ENCODE results near the gene NAA50. TPM values are rescaled to one million over a fixed set of nuclear protein-coding genes. Genes with fewer than 3 reads are reported as not detected.

Gene NAA50
- total RNA-seq (10 to 100 TPM; 74.1 to 75.7 TPM), polyA plus RNA-seq (10 to 100 TPM; 30.6 to 31.5 TPM)
- long read RNA-seq, donor 1, full-length matches to known transcripts = 19 of 32 reads
- long read RNA-seq, donor 1, partial matches to known transcripts = 0 of 32 reads
- long read RNA-seq, donor 1, other reads (novel, unspliced or antisense) = 13 of 32 reads
- long read RNA-seq, donor 2, full-length matches to known transcripts = 19 of 30 reads
- long read RNA-seq, donor 2, partial matches to known transcripts = 3 of 30 reads
- long read RNA-seq, donor 2, other reads (novel, unspliced or antisense) = 8 of 30 reads

DNA sequence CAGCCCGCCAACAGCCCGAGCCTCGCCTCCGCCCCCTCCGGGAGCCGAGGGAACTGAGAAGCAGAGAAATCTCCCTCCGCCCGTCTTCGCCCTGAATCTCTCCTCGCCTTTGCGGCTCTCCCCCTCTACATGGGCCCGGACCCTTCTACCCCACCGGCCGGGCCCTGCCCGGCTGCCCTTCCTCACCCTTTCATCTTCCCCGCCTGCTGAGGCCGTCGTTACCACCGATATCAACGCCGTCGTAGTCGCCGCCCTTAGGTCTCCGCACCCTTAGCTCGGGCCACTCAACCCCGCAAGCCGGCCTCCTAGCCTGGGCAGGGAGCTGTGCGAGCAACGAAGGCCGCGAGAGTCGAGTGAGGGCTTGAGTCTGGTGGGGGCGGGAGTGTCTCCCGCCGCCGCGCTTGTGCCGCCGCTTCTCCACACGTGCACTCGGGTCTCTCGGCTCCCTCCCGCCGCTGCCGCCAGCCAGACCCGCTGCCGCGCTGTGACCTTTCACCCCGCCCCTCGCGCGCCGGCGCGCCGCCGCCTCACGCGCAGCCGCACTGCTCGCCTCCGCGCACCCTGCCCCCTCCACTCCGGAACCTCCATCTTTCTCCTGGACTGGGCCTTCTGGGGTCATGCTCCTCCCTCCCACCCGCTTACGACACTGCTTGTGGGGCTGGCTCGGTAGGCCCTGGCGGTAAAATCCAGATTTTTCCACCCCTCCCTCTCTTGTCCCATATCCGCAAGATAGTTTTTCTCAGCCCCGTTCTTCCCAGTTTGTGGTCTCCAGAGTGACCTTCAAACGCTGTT is at the start of gene NAA50:
Gene NAA50 (minus strand): TSS at position 494 of the 792 bp plus-strand sequence. CDS start 300 bp downstream, at position 194.
- 0 to 1% methylated on average over 50 to 72 of the region's 72 CpGs for WGBS, 2 donors

DNA sequence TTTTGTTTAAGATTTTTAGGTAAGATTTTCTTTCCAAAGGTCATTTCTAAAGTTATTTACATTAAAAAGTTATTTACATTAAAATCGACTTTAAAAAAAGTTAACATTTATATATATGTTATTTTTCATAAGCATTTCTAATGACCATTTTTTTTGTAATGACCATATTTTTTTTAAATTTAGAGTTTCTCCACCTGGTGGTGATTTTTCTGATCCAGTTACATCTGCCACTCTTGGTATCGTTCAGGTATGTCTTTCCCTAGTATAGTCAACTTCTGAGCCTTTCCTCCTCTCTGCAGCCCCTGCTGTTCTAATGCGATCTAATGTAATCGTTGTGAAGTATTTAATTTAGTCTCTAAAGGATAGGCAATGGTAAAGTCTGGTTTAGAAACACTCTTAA is 49.6 kb upstream of the NAA50 start:
- H3K4me1 ChIP-seq (ENCODE audit: control insufficient read depth in 1 of 2, insufficient read depth in 2 of 2, low read length in 2 of 2) = no peaks in the 10 kb centered on the region
- H3K36me3 ChIP-seq (ENCODE audit: control insufficient read depth in 1 of 2, insufficient read depth in 2 of 2, low read length in 1 of 2) = peaks cover 0 to 8% of the 10 kb centered on the region in 2 donors
- no peaks in the 10 kb centered on the region for H3K9me3 ChIP-seq (ENCODE audit: control insufficient read depth, low read length)
- 86 to 88% methylated on average over 4 of the region's 4 CpGs for WGBS, 2 donors
- H3K27me3 ChIP-seq (ENCODE audit: control insufficient read depth in 1 of 2, insufficient read depth in 2 of 2, low read length in 1 of 2) = no peaks in the 10 kb centered on the region
- intact Hi-C loops (cut with DNase I) = no loop called here
- no peak overlapping the region for H3K4me3 ChIP-seq (ENCODE audit: low read length in 2 of 2)
- H3K27ac ChIP-seq (ENCODE audit: low read depth in 1 of 2, low read length in 2 of 2) = no peak overlapping the region
- DNase-seq = no peak
- no peak for ATAC-seq (ENCODE audit: low FRiP score)

More for the DNA sequence above, at the start of gene NAA50:
- Histone ChIP-seq H3K9me3 (ENCODE audit: control insufficient read depth, low read length) (no peaks in the 10 kb centered on the region), H3K4me1 (ENCODE audit: control insufficient read depth in 1 of 2, insufficient read depth in 2 of 2, low read length in 2 of 2) (peaks cover 3 to 4% of the 10 kb centered on the region in 2 donors), H3K4me3 (ENCODE audit: low read length in 2 of 2) (peak within 1 kb of the TSS; percentile 78 to 98), H3K27ac (ENCODE audit: low read depth in 1 of 2, low read length in 2 of 2) (peak within 1 kb of the TSS; percentile 80 to 94), H3K27me3 (ENCODE audit: control insufficient read depth in 1 of 2, insufficient read depth in 2 of 2, low read length in 1 of 2) (no peaks in the 10 kb centered on the region), H3K36me3 (ENCODE audit: control insufficient read depth in 1 of 2, insufficient read depth in 2 of 2, low read length in 1 of 2) (no peaks in the 10 kb centered on the region)
- DNase-seq (peak; percentile 97 to 98), ATAC-seq (ENCODE audit: low FRiP score) (peak; percentile 97)
- intact Hi-C loops (cut with DNase I) = loop anchor here (1.0 to 10.0 kb wide), 5 partner anchors 36 to 401 kb away; partner anchors contain the start of genes CCDC191 (in 1 of the 2), QTRT2 (in 1 of the 2), SPICE1 (in 1 of the 2) and USF3 (in 1 of the 2)

DNA sequence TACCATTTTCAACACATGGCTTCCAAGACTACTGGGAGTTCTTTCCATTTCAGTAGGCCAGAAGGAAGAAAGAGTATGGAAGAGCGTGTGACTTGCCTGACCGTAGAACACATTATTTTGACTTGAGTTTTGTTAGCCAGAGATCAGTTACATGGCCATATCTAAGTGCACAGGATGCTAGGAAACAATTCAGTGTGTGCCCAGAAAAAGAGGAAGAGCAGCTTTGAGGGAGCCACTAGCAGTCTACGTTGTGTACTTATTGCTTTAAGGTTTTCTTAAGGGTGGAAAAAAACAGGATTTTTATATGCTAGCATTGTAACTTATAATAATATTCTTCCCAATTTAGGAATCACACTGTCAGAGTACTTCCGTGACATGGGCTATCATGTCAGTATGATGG is 48.5 kb upstream of the NAA50 start:
- no peaks in the 10 kb centered on the region for H3K27me3 ChIP-seq (ENCODE audit: control insufficient read depth in 1 of 2, insufficient read depth in 2 of 2, low read length in 1 of 2)
- H3K4me3 ChIP-seq (ENCODE audit: low read length in 2 of 2) = no peak overlapping the region
- DNase-seq (no peak), ATAC-seq (ENCODE audit: low FRiP score) (no peak)
- 91 to 92% methylated on average over 4 of the region's 4 CpGs for WGBS, 2 donors
- H3K36me3 ChIP-seq (ENCODE audit: control insufficient read depth in 1 of 2, insufficient read depth in 2 of 2, low read length in 1 of 2) = peaks cover 0 to 7% of the 10 kb centered on the region in 2 donors
- no peaks in the 10 kb centered on the region for H3K4me1 ChIP-seq (ENCODE audit: control insufficient read depth in 1 of 2, insufficient read depth in 2 of 2, low read length in 2 of 2)
- intact Hi-C loops (cut with DNase I) = no loop called here
- no peak overlapping the region for H3K27ac ChIP-seq (ENCODE audit: low read depth in 1 of 2, low read length in 2 of 2)
- H3K9me3 ChIP-seq (ENCODE audit: control insufficient read depth, low read length) = no peaks in the 10 kb centered on the region

DNA sequence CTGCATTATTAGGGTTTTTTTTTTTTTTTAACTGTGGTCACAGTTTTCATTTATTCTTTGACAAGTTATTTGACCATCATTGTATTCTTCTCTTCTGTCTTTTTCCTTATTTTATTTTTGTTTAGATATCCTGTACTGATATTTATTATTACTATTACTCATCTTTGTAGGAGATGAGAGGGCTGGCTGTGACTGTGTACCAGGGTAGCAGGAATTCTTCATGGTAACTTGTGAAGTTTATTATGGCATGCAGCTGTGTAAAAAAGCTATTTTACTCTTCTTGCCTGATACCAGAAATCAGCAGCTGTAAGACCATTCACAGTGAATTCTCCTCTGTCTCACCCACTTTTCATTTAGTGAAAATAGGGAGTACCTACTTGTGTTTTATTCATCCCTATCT is 45.3 kb upstream of the NAA50 start:
- H3K27me3 ChIP-seq (ENCODE audit: control insufficient read depth in 1 of 2, insufficient read depth in 2 of 2, low read length in 1 of 2) = no peaks in the 10 kb centered on the region
- no peak overlapping the region for H3K4me3 ChIP-seq (ENCODE audit: low read length in 2 of 2)
- H3K9me3 ChIP-seq (ENCODE audit: control insufficient read depth, low read length) = no peaks in the 10 kb centered on the region
- no peak for DNase-seq
- H3K27ac ChIP-seq (ENCODE audit: low read depth in 1 of 2, low read length in 2 of 2) = no peak overlapping the region
- intact Hi-C loops (cut with DNase I) = no loop called here
- H3K4me1 ChIP-seq (ENCODE audit: control insufficient read depth in 1 of 2, insufficient read depth in 2 of 2, low read length in 2 of 2) = no peaks in the 10 kb centered on the region
- peaks cover 0 to 4% of the 10 kb centered on the region in 2 donors for H3K36me3 ChIP-seq (ENCODE audit: control insufficient read depth in 1 of 2, insufficient read depth in 2 of 2, low read length in 1 of 2)
- ATAC-seq (ENCODE audit: low FRiP score) = no peak

DNA sequence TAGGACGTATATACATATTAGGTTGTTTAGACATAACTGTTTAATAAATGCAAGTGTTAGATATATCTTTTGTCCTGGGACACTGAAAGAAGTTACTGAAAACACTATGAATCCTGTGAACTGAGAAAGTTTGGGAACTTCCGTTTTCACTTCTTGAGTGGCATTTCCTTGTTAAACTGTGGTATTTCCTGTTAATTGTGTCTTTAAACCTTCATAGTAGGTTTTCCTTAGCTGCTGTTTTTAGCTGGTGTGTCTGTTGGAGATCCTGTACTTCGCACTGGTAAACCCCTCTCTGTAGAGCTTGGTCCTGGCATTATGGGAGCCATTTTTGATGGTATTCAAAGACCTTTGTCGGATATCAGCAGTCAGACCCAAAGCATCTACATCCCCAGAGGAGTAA is 37.9 kb upstream of the NAA50 start:
- H3K4me3 ChIP-seq (ENCODE audit: low read length in 2 of 2) = no peak overlapping the region
- H3K4me1 ChIP-seq (ENCODE audit: control insufficient read depth in 1 of 2, insufficient read depth in 2 of 2, low read length in 2 of 2) = no peaks in the 10 kb centered on the region
- DNase-seq (no peak), ATAC-seq (ENCODE audit: low FRiP score) (no peak)
- intact Hi-C loops (cut with DNase I) = loop anchor here in 1 of 2 donors (5.0 kb wide), 1 partner anchor 37 kb away; the partner anchor contains the start of genes ATP6V1A and NAA50
- no peaks in the 10 kb centered on the region for H3K27me3 ChIP-seq (ENCODE audit: control insufficient read depth in 1 of 2, insufficient read depth in 2 of 2, low read length in 1 of 2)
- H3K9me3 ChIP-seq (ENCODE audit: control insufficient read depth, low read length) = no peaks in the 10 kb centered on the region
- 46 to 52% methylated on average over 4 of the region's 4 CpGs for WGBS, 2 donors
- H3K36me3 ChIP-seq (ENCODE audit: control insufficient read depth in 1 of 2, insufficient read depth in 2 of 2, low read length in 1 of 2) = no peaks in the 10 kb centered on the region
- peak overlapping the region in 1 of 2 donors; percentile 44 for H3K27ac ChIP-seq (ENCODE audit: low read depth in 1 of 2, low read length in 2 of 2)

DNA sequence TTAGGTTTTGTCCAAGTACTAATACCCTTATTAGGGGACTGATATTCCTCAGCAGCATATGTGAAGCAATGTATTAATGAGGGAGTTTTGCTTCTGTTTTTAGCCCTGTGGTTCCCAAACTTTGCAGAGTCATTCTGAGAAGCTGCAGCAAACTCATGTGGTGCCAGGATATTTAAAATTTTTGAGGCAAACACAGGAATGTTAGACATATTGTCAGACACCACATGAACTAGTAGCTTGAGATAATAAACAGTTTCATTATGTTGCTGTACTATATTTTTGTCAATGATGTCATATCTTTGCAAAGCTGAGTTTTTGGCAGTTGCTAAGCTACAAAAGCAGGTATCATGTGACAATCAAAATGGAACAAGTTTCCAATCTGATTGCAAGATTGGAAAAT is 37.4 kb upstream of the NAA50 start:
- intact Hi-C loops (cut with DNase I) = loop anchor here in 1 of 2 donors (5.0 kb wide), 1 partner anchor 36 kb away; the partner anchor contains the start of genes ATP6V1A and NAA50
- no peaks in the 10 kb centered on the region for H3K27me3 ChIP-seq (ENCODE audit: control insufficient read depth in 1 of 2, insufficient read depth in 2 of 2, low read length in 1 of 2)
- no peaks in the 10 kb centered on the region for H3K9me3 ChIP-seq (ENCODE audit: control insufficient read depth, low read length)
- H3K4me1 ChIP-seq (ENCODE audit: control insufficient read depth in 1 of 2, insufficient read depth in 2 of 2, low read length in 2 of 2) = no peaks in the 10 kb centered on the region
- no peak for DNase-seq
- H3K27ac ChIP-seq (ENCODE audit: low read depth in 1 of 2, low read length in 2 of 2) = no peak overlapping the region
- ATAC-seq (ENCODE audit: low FRiP score) = no peak
- no peak overlapping the region for H3K4me3 ChIP-seq (ENCODE audit: low read length in 2 of 2)
- no peaks in the 10 kb centered on the region for H3K36me3 ChIP-seq (ENCODE audit: control insufficient read depth in 1 of 2, insufficient read depth in 2 of 2, low read length in 1 of 2)

DNA sequence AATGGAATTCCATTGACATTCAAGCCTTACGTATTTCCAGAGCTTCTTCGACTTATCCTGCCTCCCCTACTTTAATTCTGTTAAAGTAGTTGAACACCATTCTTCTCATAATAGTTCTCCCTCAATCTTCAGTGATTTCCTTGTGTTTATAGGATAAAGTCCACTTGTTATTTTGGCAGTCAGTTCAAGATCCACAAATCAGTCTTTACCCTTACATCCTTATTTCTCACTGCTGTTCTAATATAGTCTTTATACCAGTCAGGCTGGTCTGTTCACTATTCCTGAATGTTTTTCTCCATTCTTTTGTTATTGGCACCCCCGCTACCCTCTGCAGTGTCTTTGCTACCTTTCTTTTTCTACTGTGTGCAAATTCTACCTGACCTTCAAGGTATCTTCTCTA is 30.5 kb upstream of the NAA50 start:
- ATAC-seq (ENCODE audit: low FRiP score) (no peak), DNase-seq (no peak)
- Histone ChIP-seq H3K27me3 (ENCODE audit: control insufficient read depth in 1 of 2, insufficient read depth in 2 of 2, low read length in 1 of 2) (no peaks in the 10 kb centered on the region), H3K4me3 (ENCODE audit: low read length in 2 of 2) (no peak overlapping the region), H3K9me3 (ENCODE audit: control insufficient read depth, low read length) (no peaks in the 10 kb centered on the region), H3K4me1 (ENCODE audit: control insufficient read depth in 1 of 2, insufficient read depth in 2 of 2, low read length in 2 of 2) (peaks cover 0 to 3% of the 10 kb centered on the region in 2 donors), H3K27ac (ENCODE audit: low read depth in 1 of 2, low read length in 2 of 2) (no peak overlapping the region), H3K36me3 (ENCODE audit: control insufficient read depth in 1 of 2, insufficient read depth in 2 of 2, low read length in 1 of 2) (no peaks in the 10 kb centered on the region)
- WGBS, 2 donors = 83 to 89% methylated on average over 3 of the region's 3 CpGs
- intact Hi-C loops (cut with DNase I) = no loop called here

DNA sequence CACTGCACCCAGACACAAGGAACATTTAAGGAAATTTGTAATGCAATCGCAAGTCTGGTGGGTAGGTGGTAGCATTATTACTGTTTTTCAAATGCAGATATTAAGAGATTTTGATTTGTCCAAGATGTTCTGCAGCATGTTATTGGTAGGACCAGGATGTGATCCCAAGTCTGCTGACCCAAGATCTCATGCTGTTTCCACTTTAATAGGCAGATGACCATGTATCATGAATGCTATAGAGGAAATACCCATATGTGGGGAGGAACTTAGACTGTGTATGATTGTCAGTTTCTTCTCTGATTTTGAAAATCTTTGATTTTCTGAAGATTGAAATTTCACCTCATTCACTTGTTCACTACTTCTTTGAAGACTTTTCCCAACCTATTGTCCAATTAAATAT is 29.5 kb upstream of the NAA50 start:
- intact Hi-C loops (cut with DNase I) = no loop called here
- WGBS, 2 donors = 95 to 100% methylated on average over 1 of the region's 1 CpG

More for the DNA sequence above, 29.5 kb upstream of the NAA50 start:
- DNase-seq (no peak), ATAC-seq (ENCODE audit: low FRiP score) (no peak)
- no peaks in the 10 kb centered on the region for H3K36me3 ChIP-seq (ENCODE audit: control insufficient read depth in 1 of 2, insufficient read depth in 2 of 2, low read length in 1 of 2)
- peaks cover 0 to 3% of the 10 kb centered on the region in 2 donors for H3K4me1 ChIP-seq (ENCODE audit: control insufficient read depth in 1 of 2, insufficient read depth in 2 of 2, low read length in 2 of 2)
- H3K27me3 ChIP-seq (ENCODE audit: control insufficient read depth in 1 of 2, insufficient read depth in 2 of 2, low read length in 1 of 2) = no peaks in the 10 kb centered on the region
- no peak overlapping the region for H3K4me3 ChIP-seq (ENCODE audit: low read length in 2 of 2)
- no peaks in the 10 kb centered on the region for H3K9me3 ChIP-seq (ENCODE audit: control insufficient read depth, low read length)
- H3K27ac ChIP-seq (ENCODE audit: low read depth in 1 of 2, low read length in 2 of 2) = no peak overlapping the region

Measured in aorta (tissue), 5 donors.